NT2/D1 (cell line): ENCODE measurements around the gene KDM6A.

Experiments
- SUZ12 ChIP-seq: IDR thresholded peaks from 2 replicates; pipeline ENCODE4 v1.6.1; 2011; ENCODE audit not compliant: insufficient read length, insufficient read depth; ENCODE audit errors: extremely low read depth
- YY1 ChIP-seq: IDR thresholded peaks from 2 replicates; pipeline ENCODE4 v1.6.1; 2011; ENCODE audit not compliant: insufficient read length, insufficient read depth
- ZNF274 ChIP-seq: IDR thresholded peaks from 2 replicates; pipeline ENCODE4 v1.6.1; 2011; ENCODE audit warnings: mild to moderate bottlenecking, low read depth, low read length

- TF ChIP-seq ZNF274: no peak
- TF ChIP-seq SUZ12: no peak
- no peak for TF ChIP-seq YY1
These were observed 138.1 kb downstream of the KDM6A start for GRCh38 chrX:45011131-45011530.
